ENCODE data around the gene NUDT21. TPM values are rescaled to one million over a fixed set of nuclear protein-coding genes. Genes with fewer than 3 reads are reported as not detected.
"Not testable (repeated sequence)": the region's sequence is repeated elsewhere in the genome, so short reads cannot be mapped to it uniquely, and the experiment has no call there.

NUDT21 gene
- total and polyA plus RNA-seq, 7 donors: 16.9 to 52.4 (median 41.1) TPM

DNA sequence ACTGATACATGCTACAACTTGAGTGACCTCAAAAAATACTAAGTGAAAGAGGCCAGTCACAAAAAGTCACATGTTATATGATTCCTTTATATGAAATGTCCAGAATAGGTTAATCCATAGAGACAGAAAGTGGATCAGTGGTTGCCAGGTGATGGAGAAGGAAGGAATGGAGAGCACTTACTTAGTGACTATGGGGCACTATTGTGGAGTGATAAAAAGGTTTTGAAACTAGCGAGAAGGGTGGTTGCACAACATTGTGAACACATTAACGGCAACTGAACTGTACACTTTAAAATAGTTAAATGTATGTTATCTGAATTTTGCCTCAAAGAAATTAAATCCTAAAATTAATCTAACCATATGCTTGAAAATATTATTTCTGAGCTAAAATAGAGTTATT is 51.6 kb downstream of the NUDT21 start:
- Histone ChIP-seq H3K27ac (peak overlapping the region; percentile 70), H3K27me3 (ENCODE audit: insufficient read depth in 3 of 3, low read length in 2 of 3) (no peaks in the 10 kb centered on the region), H3K4me3 (no peak overlapping the region), H3K9me3 (no peaks in the 10 kb centered on the region), H3K4me1 (peaks cover 16% of the 10 kb centered on the region), H3K36me3 (ENCODE audit: insufficient read depth in 1 of 2, low read depth in 1 of 2) (peaks cover 10 to 45% of the 10 kb centered on the region in 2 donors)
- DNase-seq (no peak), ATAC-seq (peak; percentile 47 to 71 (median 51))
- TF ChIP-seq, protein P1, sequence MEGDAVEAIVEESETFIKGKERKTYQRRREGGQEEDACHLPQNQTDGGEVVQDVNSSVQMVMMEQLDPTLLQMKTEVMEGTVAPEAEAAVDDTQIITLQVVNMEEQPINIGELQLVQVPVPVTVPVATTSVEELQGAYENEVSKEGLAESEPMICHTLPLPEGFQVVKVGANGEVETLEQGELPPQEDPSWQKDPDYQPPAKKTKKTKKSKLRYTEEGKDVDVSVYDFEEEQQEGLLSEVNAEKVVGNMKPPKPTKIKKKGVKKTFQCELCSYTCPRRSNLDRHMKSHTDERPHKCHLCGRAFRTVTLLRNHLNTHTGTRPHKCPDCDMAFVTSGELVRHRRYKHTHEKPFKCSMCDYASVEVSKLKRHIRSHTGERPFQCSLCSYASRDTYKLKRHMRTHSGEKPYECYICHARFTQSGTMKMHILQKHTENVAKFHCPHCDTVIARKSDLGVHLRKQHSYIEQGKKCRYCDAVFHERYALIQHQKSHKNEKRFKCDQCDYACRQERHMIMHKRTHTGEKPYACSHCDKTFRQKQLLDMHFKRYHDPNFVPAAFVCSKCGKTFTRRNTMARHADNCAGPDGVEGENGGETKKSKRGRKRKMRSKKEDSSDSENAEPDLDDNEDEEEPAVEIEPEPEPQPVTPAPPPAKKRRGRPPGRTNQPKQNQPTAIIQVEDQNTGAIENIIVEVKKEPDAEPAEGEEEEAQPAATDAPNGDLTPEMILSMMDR (IDR thresholded peaks at IDR 0.05): no peak
- 44 to 84% (median 60%) methylated on average over 2 of the region's 2 CpGs for WGBS, 3 donors
- intact Hi-C loops (cut with DNase I): no loop called here

- peak; percentile 71 to 88 (median 81) for ATAC-seq
- 20 to 29% (median 27%) methylated on average over 2 of the region's 2 CpGs for WGBS, 3 donors
Observed at GRCh38 chr16:56399047-56399446, 52.1 kb downstream of the NUDT21 start.

GRCh38 chr16:56396724-56397123 is 54.4 kb downstream of the NUDT21 start:
- peaks cover 2 to 25% of the 10 kb centered on the region in 2 donors for H3K36me3 ChIP-seq (ENCODE audit: insufficient read depth in 1 of 2, low read depth in 1 of 2)
- H3K4me3 ChIP-seq; H3K27me3 ChIP-seq (ENCODE audit: insufficient read depth in 3 of 3, low read length in 2 of 3); H3K9me3 ChIP-seq; ATAC-seq; intact Hi-C loops (cut with DNase I); DNase-seq: not testable (repeated sequence)
- 66 to 93% (median 79%) methylated on average over 3 of the region's 3 CpGs for WGBS, 3 donors
- H3K27ac ChIP-seq: peak overlapping the region; percentile 50
- peaks cover 16% of the 10 kb centered on the region for H3K4me1 ChIP-seq

More at GRCh38 chr16:56399047-56399446, 52.1 kb downstream of the NUDT21 start:
- intact Hi-C loops (cut with DNase I): no loop called here
- Histone ChIP-seq H3K27me3 (ENCODE audit: insufficient read depth in 3 of 3, low read length in 2 of 3) (no peaks in the 10 kb centered on the region), H3K4me3 (peak overlapping the region; percentile 3), H3K4me1 (peaks cover 16% of the 10 kb centered on the region), H3K36me3 (ENCODE audit: insufficient read depth in 1 of 2, low read depth in 1 of 2) (peaks cover 8 to 41% of the 10 kb centered on the region in 2 donors), H3K27ac (peak overlapping the region; percentile 70), H3K9me3 (no peaks in the 10 kb centered on the region)
- TF ChIP-seq, protein P1 (IDR thresholded peaks at IDR 0.05): no peak
- DNase-seq: no peak

- peaks cover 5 to 68% of the 10 kb centered on the region in 2 donors for H3K36me3 ChIP-seq (ENCODE audit: insufficient read depth in 1 of 2, low read depth in 1 of 2)
Observed at GRCh38 chr16:56389554-56389953, 61.6 kb downstream of the NUDT21 start.

DNA sequence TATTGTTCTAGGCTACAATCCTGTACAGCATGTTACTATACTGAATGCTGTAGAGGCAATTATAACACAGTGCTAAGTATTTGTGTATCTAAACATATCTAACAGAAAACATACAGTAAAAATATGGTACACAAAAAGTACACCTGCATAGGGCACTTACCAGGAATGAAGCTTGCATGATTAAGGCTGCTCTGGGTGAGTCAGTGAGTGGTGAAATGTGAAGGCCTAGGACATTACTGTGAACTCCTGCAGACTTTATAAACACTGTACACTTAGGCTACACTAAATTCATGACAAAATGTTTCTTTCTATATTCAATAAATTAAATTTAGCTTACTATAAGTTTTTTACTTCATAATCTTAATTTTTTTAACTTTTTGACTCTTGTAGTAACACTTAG is 62.9 kb downstream of the NUDT21 start:
- Histone ChIP-seq H3K4me3 (no peak overlapping the region), H3K27me3 (ENCODE audit: insufficient read depth in 3 of 3, low read length in 2 of 3) (no peaks in the 10 kb centered on the region), H3K4me1 (peaks cover 10% of the 10 kb centered on the region), H3K27ac (no peak overlapping the region), H3K9me3 (no peaks in the 10 kb centered on the region), H3K36me3 (ENCODE audit: insufficient read depth in 1 of 2, low read depth in 1 of 2) (peaks cover 5 to 82% of the 10 kb centered on the region in 2 donors)
- intact Hi-C loops (cut with DNase I): no loop called here
- TF ChIP-seq, protein P1 (IDR thresholded peaks at IDR 0.05): no peak
- DNase-seq (no peak), ATAC-seq (peak in 2 of 4 donors; percentile 41 to 43)

More at GRCh38 chr16:56389554-56389953, 61.6 kb downstream of the NUDT21 start:
- Histone ChIP-seq H3K9me3 (no peaks in the 10 kb centered on the region), H3K4me3 (no peak overlapping the region), H3K27me3 (ENCODE audit: insufficient read depth in 3 of 3, low read length in 2 of 3) (no peaks in the 10 kb centered on the region), H3K4me1 (peaks cover 10% of the 10 kb centered on the region), H3K27ac (peak overlapping the region; percentile 21)
- no peak for DNase-seq
- intact Hi-C loops (cut with DNase I): no loop called here
- 62 to 79% (median 78%) methylated on average over 3 of the region's 3 CpGs for WGBS, 3 donors
- TF ChIP-seq, protein P1 (IDR thresholded peaks at IDR 0.05): no peak
- ATAC-seq: peak; percentile 79 to 97 (median 90)

All from psoas muscle (tissue), 8 donors.